GM20000 (cell line): ENCODE measurements around the gene ADAMTS16.

Source experiments
- DNase-seq: peaks from one replicate; pipeline ENCODE4 v3.0.0; 2012; ENCODE audit warnings: low spot score
- CTCF ChIP-seq: IDR thresholded peaks from 2 replicates; pipeline ENCODE4 v1.5.1; 2012; ENCODE audit warnings: mild to moderate bottlenecking, control low read depth; ENCODE audit errors: extremely low read depth, missing control alignments

ADAMTS16 gene

DNA sequence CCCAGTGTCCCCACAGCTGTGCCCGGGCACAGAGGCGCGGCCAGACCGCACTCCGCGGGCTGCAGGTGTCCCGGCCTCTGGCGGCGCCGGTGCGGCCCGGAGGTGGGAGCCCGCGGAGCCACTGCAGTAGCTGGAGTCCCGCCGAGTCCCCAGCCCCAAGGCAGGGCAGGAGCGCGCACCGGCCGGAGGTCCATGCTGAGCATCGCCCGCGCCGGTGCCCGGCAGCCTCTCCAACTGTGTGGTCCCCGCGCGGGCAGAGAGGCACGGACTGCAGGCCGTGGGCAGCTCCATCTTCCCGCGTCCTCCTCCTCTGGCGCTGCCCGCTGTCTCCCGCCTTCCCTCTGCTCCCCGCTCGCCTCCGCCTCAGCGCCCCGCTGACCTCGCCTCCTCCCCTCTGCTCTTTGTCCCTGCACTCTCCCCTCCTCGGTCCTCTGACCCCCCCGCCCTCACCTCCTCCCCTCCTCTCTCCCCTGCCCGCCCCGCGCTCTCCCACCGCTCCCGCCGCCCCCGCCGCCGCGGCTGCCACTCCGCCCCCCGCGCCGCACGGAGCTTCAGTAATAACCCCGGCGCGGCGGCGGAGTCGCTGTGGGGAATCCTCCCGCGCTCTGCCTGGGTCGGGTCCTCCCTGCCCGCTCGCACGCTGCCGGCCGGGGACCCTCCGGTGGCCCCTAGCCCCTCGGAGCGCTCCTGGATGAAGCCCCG, at the start of gene ADAMTS16:
Gene ADAMTS16, plus strand, starts transcription at position 554 of the 702 bp plus-strand sequence. Its CDS starts 138 bp downstream, at position 692.
- DNase-seq, result peak; percentile 36
- no peak for TF ChIP-seq CTCF

- no peak for TF ChIP-seq CTCF
These were observed 48.0 kb upstream of the ADAMTS16 start for GRCh38 chr5:5092149-5092548.

GRCh38 chr5:5100635-5101034, 39.5 kb upstream of the ADAMTS16 start:
- no peak for DNase-seq
- no peak for TF ChIP-seq CTCF

More at GRCh38 chr5:5092149-5092548, 48.0 kb upstream of the ADAMTS16 start:
- DNase-seq, result no peak

DNA sequence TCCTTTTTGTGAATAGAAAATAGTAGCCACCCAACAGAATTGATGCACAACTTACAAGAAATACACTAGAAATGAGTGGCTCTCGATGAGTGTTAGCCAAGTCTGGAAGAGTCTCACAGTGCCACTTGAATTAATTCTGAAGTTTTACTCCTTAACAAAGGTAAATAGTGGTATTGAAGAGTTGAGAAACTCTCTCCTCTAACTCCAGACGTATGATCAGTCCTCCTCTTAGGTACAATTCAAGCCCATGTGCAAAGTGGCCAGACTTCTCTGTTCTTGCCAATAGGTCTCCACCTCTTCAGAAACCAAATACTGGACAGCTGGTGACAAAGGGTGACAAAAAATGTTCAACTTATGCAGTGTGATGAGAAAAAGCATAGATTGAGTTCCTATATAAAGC, 38.5 kb upstream of the ADAMTS16 start:
- no peak for TF ChIP-seq CTCF
- DNase-seq, result no peak

DNA sequence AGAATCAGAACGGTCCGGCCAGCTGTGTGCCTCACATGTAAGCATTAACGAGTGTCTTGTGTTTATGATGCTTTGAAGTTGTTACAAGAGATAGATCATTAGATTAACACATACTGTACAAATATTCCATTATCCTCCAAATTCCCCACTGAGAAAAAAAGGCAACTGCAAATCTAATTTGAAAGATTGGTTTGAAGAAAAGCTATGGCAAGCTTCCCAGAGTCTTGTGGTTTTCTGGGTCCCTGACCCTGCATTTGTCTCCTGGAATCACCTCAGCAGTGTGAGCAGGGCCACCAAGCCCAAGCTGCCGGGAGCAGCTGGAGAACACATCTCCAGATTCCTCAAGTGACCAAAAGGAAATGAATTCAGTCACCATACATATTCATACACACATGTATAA, 36.9 kb upstream of the ADAMTS16 start:
- no peak for DNase-seq
- TF ChIP-seq CTCF, result no peak

DNA sequence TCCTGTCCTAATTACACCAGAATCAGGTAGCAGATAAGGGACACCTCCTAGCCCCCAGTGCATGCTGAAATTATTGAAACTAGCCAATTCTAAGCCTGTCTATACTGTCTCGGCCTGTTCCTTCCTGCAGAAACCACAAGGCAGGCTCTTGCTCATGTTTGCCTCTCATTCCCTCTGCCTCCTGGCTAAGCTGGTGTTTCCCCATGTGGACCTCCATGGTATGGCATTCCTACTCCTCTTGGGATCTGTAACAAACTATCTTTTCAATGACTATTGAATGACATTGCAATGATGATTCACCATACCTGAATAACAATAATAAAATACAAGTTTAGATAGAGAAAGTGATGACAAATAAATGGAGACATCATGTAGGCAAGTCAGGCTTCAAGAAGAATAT, 35.6 kb upstream of the ADAMTS16 start:
- no peak for DNase-seq
- TF ChIP-seq CTCF, result no peak

DNA sequence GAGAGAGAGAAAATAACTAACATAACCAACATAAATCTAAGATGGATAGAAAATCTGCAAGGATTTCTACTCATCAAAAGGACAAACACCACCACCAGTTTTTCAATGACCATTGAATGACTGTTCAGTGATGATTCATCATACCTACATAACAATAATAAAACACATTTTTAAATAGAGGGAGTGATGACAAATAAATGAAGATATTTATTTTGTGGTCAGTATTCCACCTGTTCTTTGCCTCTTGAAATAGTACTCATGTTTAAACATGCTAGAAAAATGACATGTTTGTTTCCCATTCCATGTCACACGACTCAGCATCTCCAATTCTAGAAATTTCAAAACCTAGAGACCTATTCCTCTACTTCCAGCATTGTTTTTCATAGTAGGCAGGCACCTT, 34.6 kb upstream of the ADAMTS16 start:
- no peak for DNase-seq

More for the DNA sequence above, 34.6 kb upstream of the ADAMTS16 start:
- no peak for TF ChIP-seq CTCF
